Neural cell (in vitro differentiated cells): ENCODE measurements around the gene CFAP100. TPM values are rescaled to one million over a fixed set of nuclear protein-coding genes. Genes with fewer than 3 reads are reported as not detected.

Experiments used
- H2AFZ ChIP-seq: fragments of 200-600, 300-800 bp; sonication (generic), shearing (Covaris generic); 2 replicates; pipeline ENCODE4 v1.6.0; 2014; ENCODE audit warnings: low read depth, mild to moderate bottlenecking, antibody characterized with exemption, low read length, moderate library complexity
- H3F3A ChIP-seq: fragments of 200-600 bp; shearing (Covaris generic); 2 replicates; pipeline ENCODE4 v1.6.1; 2016; ENCODE audit warnings: mild to moderate bottlenecking, moderate library complexity, mixed read lengths, antibody characterized with exemption, low read length; ENCODE audit not compliant: insufficient read depth, poor library complexity, severe bottlenecking
- H3K27ac ChIP-seq: fragments of 200-600, 300-800 bp; sonication (generic), shearing (Covaris generic); 2 replicates; pipeline ENCODE4 v1.5.1; 2014; ENCODE audit warnings: mild to moderate bottlenecking, low read length, moderate library complexity
- H3K27me3 ChIP-seq: fragments of 300-800, 200-600 bp; sonication (generic), shearing (Covaris generic); 2 replicates; pipeline ENCODE4 v1.6.0; 2014; ENCODE audit warnings: mild to moderate bottlenecking, low read depth, low read length, moderate library complexity; ENCODE audit not compliant: insufficient read depth
- H3K36me3 ChIP-seq: fragments of 300-800, 200-600 bp; sonication (generic), shearing (Covaris generic); 2 replicates; pipeline ENCODE4 v1.5.1; 2014; ENCODE audit warnings: mild to moderate bottlenecking, antibody characterized with exemption, low read length, moderate library complexity; ENCODE audit not compliant: insufficient read depth
- H3K4me2 ChIP-seq: fragments of 300-800, 200-600 bp; sonication (generic), shearing (Covaris generic); 2 replicates; pipeline ENCODE4 v1.6.0; 2014; ENCODE audit warnings: mild to moderate bottlenecking, low read length
- H3K4me3 ChIP-seq: fragments of 300-800, 200-600 bp; sonication (generic), shearing (Covaris generic); 2 replicates; pipeline ENCODE4 v1.5.1; 2014; ENCODE audit warnings: mild to moderate bottlenecking, low read length, moderate library complexity
- H3K79me2 ChIP-seq: fragments of 200-600 bp; shearing (Covaris generic); replicated peaks from 2 replicates; pipeline ENCODE4 v1.6.0; 2014; ENCODE audit warnings: mild to moderate bottlenecking, low read length, moderate library complexity; ENCODE audit not compliant: insufficient read depth
- H3K9ac ChIP-seq: fragments of 300-800, 200-600 bp; sonication (generic), shearing (Covaris generic); 2 replicates; pipeline ENCODE4 v1.6.1; 2016; ENCODE audit warnings: mild to moderate bottlenecking, low read length, mixed read lengths
- H3K9me2 ChIP-seq: fragments of 200-600 bp; shearing (Covaris generic); 2 replicates; pipeline ENCODE4 v1.6.1; 2016; ENCODE audit warnings: mild to moderate bottlenecking, low read length, mixed read lengths; ENCODE audit not compliant: insufficient read depth
- H3K9me3 ChIP-seq: fragments of 200-600, 300-800 bp; sonication (generic), shearing (Covaris generic); 2 replicates; pipeline ENCODE4 v1.6.1; 2016; ENCODE audit warnings: mild to moderate bottlenecking, mixed run types, low read length, moderate library complexity, mixed read lengths
- H4K20me1 ChIP-seq: fragments of 200-600 bp; shearing (Covaris generic); 2 replicates; pipeline ENCODE4 v1.6.1; 2016; ENCODE audit warnings: mild to moderate bottlenecking, mixed run types; ENCODE audit not compliant: insufficient read depth
- EP300 ChIP-seq: fragments of 450-650 bp; conservative IDR thresholded peaks from 2 replicates; pipeline ENCODE4 v1.6.1; 2014; ENCODE audit warnings: antibody characterized with exemption, mild to moderate bottlenecking, moderate library complexity; ENCODE audit not compliant: poor library complexity, severe bottlenecking
- EZH2 ChIP-seq: fragments of 200-600, 300-800 bp; shearing (Covaris generic), sonication (generic); IDR thresholded peaks from 2 replicates; pipeline ENCODE4 v1.6.1; 2014; ENCODE audit warnings: antibody characterized with exemption, low read length, borderline replicate concordance, mild to moderate bottlenecking; ENCODE audit not compliant: insufficient read depth, poor library complexity, severe bottlenecking
- MXI1 ChIP-seq: fragments of 450-650 bp; conservative IDR thresholded peaks from 2 replicates; pipeline ENCODE4 v1.6.1; 2014; ENCODE audit warnings: antibody characterized with exemption, mild to moderate bottlenecking; ENCODE audit not compliant: poor library complexity, severe bottlenecking
- POLR2AphosphoS5 ChIP-seq: IDR thresholded peaks from 2 replicates; pipeline ENCODE4 v1.6.1; 2012
- RAD21 ChIP-seq: fragments of 450-650 bp; conservative IDR thresholded peaks from 2 replicates; pipeline ENCODE4 v1.6.1; 2014; ENCODE audit warnings: antibody characterized with exemption, mild to moderate bottlenecking, moderate library complexity
- SMC3 ChIP-seq: fragments of 450-650 bp; conservative IDR thresholded peaks from 2 replicates; pipeline ENCODE4 v1.6.1; 2014; ENCODE audit warnings: antibody characterized with exemption, mild to moderate bottlenecking, moderate library complexity; ENCODE audit not compliant: poor library complexity
- TAF1 ChIP-seq: IDR thresholded peaks from 2 replicates; pipeline ENCODE4 v1.6.1; 2012; ENCODE audit warnings: low read depth
- polyA plus RNA-seq: library from polyadenylated mRNA; depleted of rRNA; stranded (reverse); fragments of >200 nt; gene quantifications from 2 replicates; pipeline ENCODE4 v1.2.3, GENCODE V29; 2014
- TF ChIP-seq, protein P1 (sequence below): IDR thresholded peaks from 2 replicates; pipeline ENCODE4 v1.6.1; 2012; ENCODE audit warnings: borderline replicate concordance
- TF ChIP-seq, protein P2 (sequence below): fragments of 450-650 bp; IDR thresholded peaks from 2 replicates; pipeline ENCODE4 v1.5.1; 2014; ENCODE audit warnings: antibody characterized with exemption, mild to moderate bottlenecking, moderate library complexity; ENCODE audit not compliant: poor library complexity, severe bottlenecking

The CFAP100 gene
- polyA plus RNA-seq, 1 donor from 2014 or later, result not detected

DNA sequence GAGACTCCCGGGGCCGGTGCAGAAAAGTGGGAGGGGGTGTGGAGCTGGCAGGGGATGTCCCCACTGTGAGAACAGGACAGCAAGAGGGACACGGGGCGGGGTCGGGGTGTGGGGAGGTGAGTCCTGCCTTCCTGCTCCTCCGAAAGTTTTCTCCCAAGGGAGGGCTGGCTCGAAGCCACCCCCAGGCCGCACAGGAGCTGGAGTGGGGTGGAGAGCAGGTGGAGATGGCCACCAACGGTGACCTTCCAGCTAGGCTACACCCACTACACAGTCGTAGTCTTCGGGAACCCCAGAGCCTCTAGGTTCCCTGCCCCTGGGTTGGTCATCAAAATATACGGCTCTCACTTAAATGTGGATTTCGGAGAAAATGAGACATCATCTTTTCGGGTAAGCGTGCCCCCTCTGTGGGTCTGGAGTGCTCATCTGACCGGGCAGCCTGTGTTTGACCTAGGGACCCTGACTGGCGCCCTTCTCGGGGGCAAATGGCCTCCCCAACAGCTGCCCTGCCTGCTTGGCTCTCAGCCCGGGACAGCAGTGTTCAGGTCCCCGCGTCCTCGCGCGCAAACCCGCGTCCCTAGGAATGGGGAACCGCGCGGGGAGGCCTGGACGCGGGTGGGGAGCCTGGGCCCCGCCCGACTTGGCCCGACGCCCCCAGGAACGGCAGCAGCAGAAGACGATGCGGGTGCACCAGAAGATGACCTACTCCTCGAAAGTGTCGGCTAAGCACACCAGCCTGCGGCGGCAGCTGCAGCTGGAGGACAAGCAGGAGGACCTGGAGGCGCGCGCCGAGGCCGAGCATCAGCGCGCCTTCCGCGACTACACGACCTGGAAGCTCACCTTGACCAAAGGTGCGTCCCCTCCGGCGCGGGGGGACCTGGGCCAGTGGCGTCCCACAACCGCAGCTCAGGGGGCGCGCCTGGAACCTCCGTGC is 21.2 kb downstream of the CFAP100 start:
- Histone ChIP-seq H3K27me3 (no peaks in the 10 kb centered on the region), H3K4me2 (no peak overlapping the region), H3K9ac (no peak overlapping the region), H3K36me3 (no peaks in the 10 kb centered on the region), H3F3A (no peaks in the 10 kb centered on the region), H3K9me2 (no peaks in the 10 kb centered on the region), H3K27ac (no peak overlapping the region), H3K4me3 (no peak overlapping the region), H4K20me1 (no peaks in the 10 kb centered on the region), H2AFZ (no peak overlapping the region), H3K9me3 (no peaks in the 10 kb centered on the region), H3K79me2 (no peaks in the 10 kb centered on the region)
- TF ChIP-seq MXI1, result no peak
- TF ChIP-seq EZH2, result no peak
- TF ChIP-seq, protein P1, sequence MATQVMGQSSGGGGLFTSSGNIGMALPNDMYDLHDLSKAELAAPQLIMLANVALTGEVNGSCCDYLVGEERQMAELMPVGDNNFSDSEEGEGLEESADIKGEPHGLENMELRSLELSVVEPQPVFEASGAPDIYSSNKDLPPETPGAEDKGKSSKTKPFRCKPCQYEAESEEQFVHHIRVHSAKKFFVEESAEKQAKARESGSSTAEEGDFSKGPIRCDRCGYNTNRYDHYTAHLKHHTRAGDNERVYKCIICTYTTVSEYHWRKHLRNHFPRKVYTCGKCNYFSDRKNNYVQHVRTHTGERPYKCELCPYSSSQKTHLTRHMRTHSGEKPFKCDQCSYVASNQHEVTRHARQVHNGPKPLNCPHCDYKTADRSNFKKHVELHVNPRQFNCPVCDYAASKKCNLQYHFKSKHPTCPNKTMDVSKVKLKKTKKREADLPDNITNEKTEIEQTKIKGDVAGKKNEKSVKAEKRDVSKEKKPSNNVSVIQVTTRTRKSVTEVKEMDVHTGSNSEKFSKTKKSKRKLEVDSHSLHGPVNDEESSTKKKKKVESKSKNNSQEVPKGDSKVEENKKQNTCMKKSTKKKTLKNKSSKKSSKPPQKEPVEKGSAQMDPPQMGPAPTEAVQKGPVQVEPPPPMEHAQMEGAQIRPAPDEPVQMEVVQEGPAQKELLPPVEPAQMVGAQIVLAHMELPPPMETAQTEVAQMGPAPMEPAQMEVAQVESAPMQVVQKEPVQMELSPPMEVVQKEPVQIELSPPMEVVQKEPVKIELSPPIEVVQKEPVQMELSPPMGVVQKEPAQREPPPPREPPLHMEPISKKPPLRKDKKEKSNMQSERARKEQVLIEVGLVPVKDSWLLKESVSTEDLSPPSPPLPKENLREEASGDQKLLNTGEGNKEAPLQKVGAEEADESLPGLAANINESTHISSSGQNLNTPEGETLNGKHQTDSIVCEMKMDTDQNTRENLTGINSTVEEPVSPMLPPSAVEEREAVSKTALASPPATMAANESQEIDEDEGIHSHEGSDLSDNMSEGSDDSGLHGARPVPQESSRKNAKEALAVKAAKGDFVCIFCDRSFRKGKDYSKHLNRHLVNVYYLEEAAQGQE, result no peak
- no peak for TF ChIP-seq TAF1
- TF ChIP-seq, protein P2, sequence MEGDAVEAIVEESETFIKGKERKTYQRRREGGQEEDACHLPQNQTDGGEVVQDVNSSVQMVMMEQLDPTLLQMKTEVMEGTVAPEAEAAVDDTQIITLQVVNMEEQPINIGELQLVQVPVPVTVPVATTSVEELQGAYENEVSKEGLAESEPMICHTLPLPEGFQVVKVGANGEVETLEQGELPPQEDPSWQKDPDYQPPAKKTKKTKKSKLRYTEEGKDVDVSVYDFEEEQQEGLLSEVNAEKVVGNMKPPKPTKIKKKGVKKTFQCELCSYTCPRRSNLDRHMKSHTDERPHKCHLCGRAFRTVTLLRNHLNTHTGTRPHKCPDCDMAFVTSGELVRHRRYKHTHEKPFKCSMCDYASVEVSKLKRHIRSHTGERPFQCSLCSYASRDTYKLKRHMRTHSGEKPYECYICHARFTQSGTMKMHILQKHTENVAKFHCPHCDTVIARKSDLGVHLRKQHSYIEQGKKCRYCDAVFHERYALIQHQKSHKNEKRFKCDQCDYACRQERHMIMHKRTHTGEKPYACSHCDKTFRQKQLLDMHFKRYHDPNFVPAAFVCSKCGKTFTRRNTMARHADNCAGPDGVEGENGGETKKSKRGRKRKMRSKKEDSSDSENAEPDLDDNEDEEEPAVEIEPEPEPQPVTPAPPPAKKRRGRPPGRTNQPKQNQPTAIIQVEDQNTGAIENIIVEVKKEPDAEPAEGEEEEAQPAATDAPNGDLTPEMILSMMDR, result no peak
- TF ChIP-seq EP300, result no peak
- TF ChIP-seq POLR2AphosphoS5, result no peak
- TF ChIP-seq RAD21, result no peak
- TF ChIP-seq SMC3, result no peak

DNA sequence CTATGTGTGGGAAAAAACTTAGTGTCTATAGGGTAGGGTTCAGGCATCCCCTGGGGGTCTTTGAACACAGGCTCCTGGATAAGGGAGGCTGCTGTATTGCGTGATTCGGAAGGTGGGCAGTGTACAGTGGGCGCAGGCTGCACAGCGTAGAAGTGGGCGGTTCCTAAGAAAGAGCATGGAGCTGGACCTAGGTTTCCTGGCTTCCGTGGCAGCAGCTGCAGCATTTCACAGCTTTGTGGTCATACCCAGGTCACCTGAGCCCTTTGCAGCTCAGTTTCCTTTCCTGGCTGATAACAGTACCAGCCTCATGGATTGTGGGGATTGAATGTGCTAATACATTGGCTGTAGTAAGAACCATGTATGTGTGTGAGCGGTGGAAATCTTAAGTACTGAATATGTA is 22.2 kb downstream of the CFAP100 start:
- H3K9ac ChIP-seq, result no peak overlapping the region
- no peaks in the 10 kb centered on the region for H3K9me3 ChIP-seq
- no peak overlapping the region for H3K27ac ChIP-seq
- no peak overlapping the region for H3K4me2 ChIP-seq
- TF ChIP-seq EZH2 (no peak), EP300 (no peak), MXI1 (no peak), RAD21 (no peak), POLR2AphosphoS5 (no peak), TAF1 (no peak), SMC3 (no peak)
- TF ChIP-seq, protein P2, result no peak
- TF ChIP-seq, protein P1, result no peak
- H3K27me3 ChIP-seq, result no peaks in the 10 kb centered on the region
- no peaks in the 10 kb centered on the region for H3F3A ChIP-seq
- no peaks in the 10 kb centered on the region for H3K9me2 ChIP-seq
- no peak overlapping the region for H2AFZ ChIP-seq
- no peaks in the 10 kb centered on the region for H3K79me2 ChIP-seq
- no peaks in the 10 kb centered on the region for H3K36me3 ChIP-seq
- no peaks in the 10 kb centered on the region for H4K20me1 ChIP-seq
- H3K4me3 ChIP-seq, result no peak overlapping the region
